ENCODE results near the gene DBH.

The DBH gene

GRCh38 chr9:133705576-133705975 is 69.4 kb downstream of the DBH start (continued):
- TF ChIP-seq CSRNP3 (CRISPR knock-in tag; IDR thresholded peaks at IDR 0.05) (no peak), ZC3H10 (CRISPR knock-in tag; IDR thresholded peaks at IDR 0.05) (no peak), ISL1 (CRISPR knock-in tag; IDR thresholded peaks at IDR 0.05) (no peak)

GRCh38 chr9:133706307-133707050 is 70.3 kb downstream of the DBH start:
- TF ChIP-seq OSR1 (CRISPR knock-in tag; IDR thresholded peaks at IDR 0.05) (no peak), CSDC2 (CRISPR knock-in tag; IDR thresholded peaks at IDR 0.05) (no peak), CREB5 (CRISPR knock-in tag; IDR thresholded peaks at IDR 0.05; ENCODE audit: low read depth) (no peak), ZC3H10 (CRISPR knock-in tag; IDR thresholded peaks at IDR 0.05) (no peak), ZNF8 (CRISPR knock-in tag; IDR thresholded peaks at IDR 0.05) (no peak), ZNF70 (CRISPR knock-in tag; IDR thresholded peaks at IDR 0.05) (no peak), ZFP3 (CRISPR knock-in tag; IDR thresholded peaks at IDR 0.05) (no peak), ZNF565 (CRISPR knock-in tag; conservative IDR thresholded peaks at IDR 0.05; ENCODE audit: low read depth) (no peak)
- ATAC-seq = no peak

- no peak for ATAC-seq
- TF ChIP-seq OSR1 (CRISPR knock-in tag; IDR thresholded peaks at IDR 0.05) = no peak
- TF ChIP-seq CREB5 (CRISPR knock-in tag; IDR thresholded peaks at IDR 0.05; ENCODE audit: low read depth) = no peak
- TF ChIP-seq ZNF8 (CRISPR knock-in tag; IDR thresholded peaks at IDR 0.05) = no peak
- no peak for TF ChIP-seq PPARA (CRISPR knock-in tag; IDR thresholded peaks at IDR 0.05; ENCODE audit: borderline replicate concordance)
- TF ChIP-seq ZNF565 (CRISPR knock-in tag; conservative IDR thresholded peaks at IDR 0.05; ENCODE audit: low read depth) = no peak
- no peak for TF ChIP-seq POU6F1 (CRISPR knock-in tag; IDR thresholded peaks at IDR 0.05; ENCODE audit: borderline replicate concordance, low read depth)
- no peak for TF ChIP-seq BACH2 (CRISPR knock-in tag; IDR thresholded peaks at IDR 0.05; ENCODE audit: borderline replicate concordance)
- no peak for TF ChIP-seq TSHZ2 (CRISPR knock-in tag; IDR thresholded peaks at IDR 0.05)
- no peak for TF ChIP-seq CSDC2 (CRISPR knock-in tag; IDR thresholded peaks at IDR 0.05)
- no peak for TF ChIP-seq TOX (CRISPR knock-in tag; IDR thresholded peaks at IDR 0.05; ENCODE audit: borderline replicate concordance)
These were observed 71.1 kb downstream of the DBH start for GRCh38 chr9:133707065-133707762.

- ATAC-seq = no peak
- TF ChIP-seq ARNTL (CRISPR knock-in tag; IDR thresholded peaks at IDR 0.05; ENCODE audit: borderline replicate concordance, low read depth) = no peak
- TF ChIP-seq TCF4 (CRISPR knock-in tag; IDR thresholded peaks at IDR 0.05; ENCODE audit: borderline replicate concordance) = no peak
- no peak for TF ChIP-seq CREB5 (CRISPR knock-in tag; IDR thresholded peaks at IDR 0.05; ENCODE audit: low read depth)
- no peak for TF ChIP-seq RARB (CRISPR knock-in tag; IDR thresholded peaks at IDR 0.05)
- no peak for TF ChIP-seq ESRRG (CRISPR knock-in tag; IDR thresholded peaks at IDR 0.05)
- TF ChIP-seq ZNF8 (CRISPR knock-in tag; IDR thresholded peaks at IDR 0.05) = no peak
- TF ChIP-seq GLIS3 (CRISPR knock-in tag; IDR thresholded peaks at IDR 0.05) = no peak
- TF ChIP-seq ZNF565 (CRISPR knock-in tag; conservative IDR thresholded peaks at IDR 0.05; ENCODE audit: low read depth) = no peak
- no peak for TF ChIP-seq BACH2 (CRISPR knock-in tag; IDR thresholded peaks at IDR 0.05; ENCODE audit: borderline replicate concordance)
- no peak for TF ChIP-seq PATZ1 (CRISPR knock-in tag; IDR thresholded peaks at IDR 0.05; ENCODE audit: borderline replicate concordance)
- no peak for TF ChIP-seq SNAI2 (CRISPR knock-in tag; IDR thresholded peaks at IDR 0.05)
- TF ChIP-seq ZFP30 (CRISPR knock-in tag; IDR thresholded peaks at IDR 0.05) = no peak
- no peak for TF ChIP-seq ISL1 (CRISPR knock-in tag; IDR thresholded peaks at IDR 0.05)
- TF ChIP-seq TOX (CRISPR knock-in tag; IDR thresholded peaks at IDR 0.05; ENCODE audit: borderline replicate concordance) = no peak
These were observed 71.6 kb downstream of the DBH start for GRCh38 chr9:133707763-133708245.

All from SK-N-SH treated with all-trans-retinoic acid at 6 μM for 48 hours (cell line).